ENCODE data around the gene SPEM3. TPM values are rescaled to one million over a fixed set of nuclear protein-coding genes. Genes with fewer than 3 reads are reported as not detected.

The SPEM3 gene
- total and polyA plus RNA-seq, 2 donors (not counting 3 experiments of a cell fraction or from before 2014, with no cell fraction given), result not detected

GRCh38 chr17:7462474-7463371 is 34.1 kb downstream of the SPEM3 start:
- FAIRE-seq, result no peak
- no TSS peak for BruUV-seq (replicated peaks)
- CTCF ChIA-PET, result no interaction called here

More at GRCh38 chr17:7462474-7463371, 34.1 kb downstream of the SPEM3 start:
- DNase-seq (ENCODE audit: low read depth, low spot score), result no peak
- no peak overlapping the region for H3K4me2 ChIP-seq (ENCODE audit: insufficient read depth, low read length)
- no peak overlapping the region for H2AFZ ChIP-seq (ENCODE audit: low read depth, low read length)
- H3K27me3 ChIP-seq (ENCODE audit: control insufficient read depth in 2 of 2, insufficient read depth in 2 of 2, low read length in 2 of 2), result no peaks in the 10 kb centered on the region
- H3K79me2 ChIP-seq (ENCODE audit: control insufficient read depth, insufficient read depth, low read length), result peaks cover 2% of the 10 kb centered on the region
- no peaks in the 10 kb centered on the region for H3K9me1 ChIP-seq (replicated peaks; ENCODE audit: control insufficient read depth, extremely low read depth, insufficient read depth, low read length)
- H3K9me3 ChIP-seq (replicated peaks; ENCODE audit: control insufficient read depth, insufficient read depth, low read length), result no peaks in the 10 kb centered on the region
- H3K9ac ChIP-seq (replicated peaks; ENCODE audit: extremely low read depth, insufficient read depth, low read length), result no peak overlapping the region
- peaks cover 0 to 16% of the 10 kb centered on the region in 2 experiments for H3K36me3 ChIP-seq (ENCODE audit: control insufficient read depth in 2 of 2, extremely low read depth in 1 of 2, insufficient read depth in 2 of 2, low read length in 2 of 2)
- H3K27ac ChIP-seq (ENCODE audit: insufficient read depth, low read depth, low read length), result no peak overlapping the region
- H4K20me1 ChIP-seq (replicated peaks; ENCODE audit: control insufficient read depth, extremely low read depth, insufficient read depth, low read length), result no peaks in the 10 kb centered on the region
- POLR2A ChIA-PET, result no interaction called here
- no peak overlapping the region for H3K4me3 ChIP-seq (replicated peaks in 1 of 3; ENCODE audit: insufficient read depth in 1 of 3, low read depth in 1 of 3, low read length in 3 of 3)
- TF ChIP-seq, protein P1, sequence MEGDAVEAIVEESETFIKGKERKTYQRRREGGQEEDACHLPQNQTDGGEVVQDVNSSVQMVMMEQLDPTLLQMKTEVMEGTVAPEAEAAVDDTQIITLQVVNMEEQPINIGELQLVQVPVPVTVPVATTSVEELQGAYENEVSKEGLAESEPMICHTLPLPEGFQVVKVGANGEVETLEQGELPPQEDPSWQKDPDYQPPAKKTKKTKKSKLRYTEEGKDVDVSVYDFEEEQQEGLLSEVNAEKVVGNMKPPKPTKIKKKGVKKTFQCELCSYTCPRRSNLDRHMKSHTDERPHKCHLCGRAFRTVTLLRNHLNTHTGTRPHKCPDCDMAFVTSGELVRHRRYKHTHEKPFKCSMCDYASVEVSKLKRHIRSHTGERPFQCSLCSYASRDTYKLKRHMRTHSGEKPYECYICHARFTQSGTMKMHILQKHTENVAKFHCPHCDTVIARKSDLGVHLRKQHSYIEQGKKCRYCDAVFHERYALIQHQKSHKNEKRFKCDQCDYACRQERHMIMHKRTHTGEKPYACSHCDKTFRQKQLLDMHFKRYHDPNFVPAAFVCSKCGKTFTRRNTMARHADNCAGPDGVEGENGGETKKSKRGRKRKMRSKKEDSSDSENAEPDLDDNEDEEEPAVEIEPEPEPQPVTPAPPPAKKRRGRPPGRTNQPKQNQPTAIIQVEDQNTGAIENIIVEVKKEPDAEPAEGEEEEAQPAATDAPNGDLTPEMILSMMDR (IDR thresholded peaks at IDR 0.05; ENCODE audit: extremely low read depth in 1 of 2, insufficient read depth in 1 of 2, low read depth in 1 of 2, low read length in 2 of 2), result no peak
- TF ChIP-seq MYC (IDR thresholded peaks at IDR 0.05; ENCODE audit: low read depth, low read length), result no peak
- TF ChIP-seq POLR2A (IDR thresholded peaks at IDR 0.05; ENCODE audit: low read depth, low read length), result no peak
- no peak for TF ChIP-seq POLR2AphosphoS5 (IDR thresholded peaks at IDR 0.05; ENCODE audit: insufficient read depth, low read depth, low read length)
- no peak for TF ChIP-seq FOS (IDR thresholded peaks at IDR 0.05; ENCODE audit: borderline replicate concordance, insufficient read depth, low read length)
- TF ChIP-seq MAX (IDR thresholded peaks at IDR 0.05; ENCODE audit: insufficient read depth, insufficient read length), result no peak
- no peak for TF ChIP-seq GATA2 (IDR thresholded peaks at IDR 0.05; ENCODE audit: insufficient read depth, insufficient read length, low read depth, low read length)
- TF ChIP-seq JUN (IDR thresholded peaks at IDR 0.05; ENCODE audit: borderline replicate concordance, insufficient read depth, insufficient read length, low read depth), result no peak
- no peak for TF ChIP-seq EZH2 (IDR thresholded peaks at IDR 0.05; ENCODE audit: borderline replicate concordance, low read depth, low read length, severe bottlenecking)
- intact Hi-C loops (cut with micrococcal nuclease) (no loop called here), dilution Hi-C loops (cut with MboI; ENCODE audit: extremely low pct_ligation_motif_present, low sequenced_read_pairs) (no loop called here)
- H3K4me1 ChIP-seq (ENCODE audit: control insufficient read depth, extremely low read depth, insufficient read depth, low read length), result no peaks in the 10 kb centered on the region

All from endothelial cell of umbilical vein (primary cell).